Upper lobe of left lung (tissue), 6 donors: ENCODE data around the gene KLHL26. TPM values are rescaled to one million over a fixed set of nuclear protein-coding genes. Genes with fewer than 3 reads are reported as not detected.

Experiments used
- ATAC-seq, 2 donors: fragments of 200-7000 bp; cut with Tn5 transposase; one replicate each; pipeline ENCODE4 v1.9.1; 2022; ENCODE audit warnings: mild to moderate bottlenecking in 2 of 2, moderate library complexity in 2 of 2; ENCODE audit not compliant: low FRiP score in 2 of 2
- DNase-seq, 2 donors: peaks; one replicate each; pipeline ENCODE4 v3.0.0-alpha.2; 2019 to 2020
- H3K27ac ChIP-seq, 4 donors: fragments of 200-600 bp; sonication (generic); one replicate each; pipeline ENCODE4 v1.5.1; 2016 to 2019
- H3K27me3 ChIP-seq, 4 donors: fragments of 200-600 bp; sonication (generic); one replicate each; pipeline ENCODE4 v1.5.1; 2017 to 2019
- H3K36me3 ChIP-seq, 4 donors: fragments of 200-600 bp; sonication (generic); one replicate each; pipeline ENCODE4 v1.5.1; 2016 to 2019
- H3K4me1 ChIP-seq, 4 donors: fragments of 200-600 bp; sonication (generic); one replicate each; pipeline ENCODE4 v1.5.1; 2018 to 2019
- H3K4me3 ChIP-seq, 4 donors: fragments of 200-600 bp; sonication (generic); one replicate each; pipeline ENCODE4 v1.5.1; 2017 to 2019; ENCODE audit warnings: mild to moderate bottlenecking in 2 of 4, moderate library complexity in 1 of 4
- H3K9me3 ChIP-seq, 4 donors: fragments of 200-600 bp; sonication (generic); one replicate each; pipeline ENCODE4 v1.5.1; 2018 to 2019
- EP300 ChIP-seq, 4 donors: sonication (generic); formaldehyde crosslinking; IDR thresholded peaks; one replicate each; pipeline ENCODE4 v1.5.1; 2017; ENCODE audit warnings: antibody characterized with exemption in 4 of 4, control low read depth in 2 of 4
- POLR2A ChIP-seq, 4 donors: fragments of 450-650 bp; IDR thresholded peaks; one replicate each; pipeline ENCODE4 v1.5.1; 2016 to 2017; ENCODE audit warnings: antibody characterized with exemption in 4 of 4, mild to moderate bottlenecking in 2 of 4
- POLR2AphosphoS5 ChIP-seq, 2 donors: sonication (generic); formaldehyde crosslinking; IDR thresholded peaks; one replicate each; pipeline ENCODE4 v1.5.1; 2017; ENCODE audit warnings: antibody characterized with exemption in 2 of 2
- WGBS, 2 donors: methylation state at CpG; one replicate each; pipeline ENCODE4 v1.1.5; 2017 to 2018; 5-methylcytosine and 5-hydroxymethylcytosine counted together
- small RNA-seq, 4 donors: library from RNA; depleted of rRNA; stranded (forward); fragments of <200 nt; gene quantifications; one replicate each; pipeline ENCODE3, GENCODE V24; 2016
- total RNA-seq, 6 donors: library from RNA; depleted of rRNA in 4 of 6; stranded (reverse); fragments of >200 nt in 4 of 6; gene quantifications; one replicate each; pipeline versions ENCODE4 v1.1.0 to v1.2.1, GENCODE V29; 2016 to 2021
- TF ChIP-seq, protein P1 (sequence below), 6 experiments: fragments of 450-650 bp in 4 of 6; fragments of 200-600 bp in 2 of 6; sonication (generic) in 2 of 6; IDR thresholded peaks; one replicate each; pipeline ENCODE4 v1.5.1; 2016 to 2019; ENCODE audit warnings: antibody characterized with exemption in 6 of 6
- donor health status: DM: no; HTN: no; CAD: no; lungs with moderate emphysema.
- donor health status: DM: no; HTN: yes; CAD: no; lungs with severe emphysema.

KLHL26 gene
- total RNA-seq, 6 donors from 2014 or later, result 8.1 to 16.1 (median 12.1) TPM

DNA sequence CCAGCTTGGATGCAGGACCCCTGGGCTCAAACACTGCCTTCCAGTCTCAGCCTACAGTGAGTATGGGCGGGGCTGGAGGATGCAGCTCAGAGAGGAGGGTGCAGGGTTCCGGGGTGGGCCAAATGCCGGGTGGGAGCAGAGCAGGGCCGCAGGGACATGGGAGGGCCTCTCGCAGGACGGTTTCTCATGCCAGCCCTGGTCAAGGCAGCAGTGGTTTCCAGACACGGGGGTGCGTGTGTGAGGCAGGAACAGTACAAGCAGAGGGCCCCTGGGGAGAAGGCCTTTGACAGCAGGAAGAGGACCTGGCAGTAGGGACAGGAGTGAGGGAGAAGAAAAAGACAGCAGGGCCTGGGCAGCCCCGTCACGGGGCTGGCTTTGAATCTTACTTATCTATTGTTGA, 80.8 kb downstream of the KLHL26 start:
- H3K27me3 ChIP-seq, result no peaks in the 10 kb centered on the region
- H3K27ac ChIP-seq, result no peak overlapping the region
- ATAC-seq, result no peak
- H3K4me1 ChIP-seq, result peaks cover 0 to 4% (median 0%) of the 10 kb centered on the region in 4 donors
- no peak overlapping the region for H3K4me3 ChIP-seq
- no peaks in the 10 kb centered on the region for H3K9me3 ChIP-seq
- peaks cover 0 to 2% (median 0%) of the 10 kb centered on the region in 4 donors for H3K36me3 ChIP-seq
- 78 to 87% methylated on average over 9 to 10 of the region's 10 CpGs for WGBS, 2 donors
- TF ChIP-seq POLR2A (IDR thresholded peaks at IDR 0.05) (no peak), POLR2AphosphoS5 (IDR thresholded peaks at IDR 0.05) (no peak), EP300 (IDR thresholded peaks at IDR 0.05) (no peak)
- TF ChIP-seq, protein P1, sequence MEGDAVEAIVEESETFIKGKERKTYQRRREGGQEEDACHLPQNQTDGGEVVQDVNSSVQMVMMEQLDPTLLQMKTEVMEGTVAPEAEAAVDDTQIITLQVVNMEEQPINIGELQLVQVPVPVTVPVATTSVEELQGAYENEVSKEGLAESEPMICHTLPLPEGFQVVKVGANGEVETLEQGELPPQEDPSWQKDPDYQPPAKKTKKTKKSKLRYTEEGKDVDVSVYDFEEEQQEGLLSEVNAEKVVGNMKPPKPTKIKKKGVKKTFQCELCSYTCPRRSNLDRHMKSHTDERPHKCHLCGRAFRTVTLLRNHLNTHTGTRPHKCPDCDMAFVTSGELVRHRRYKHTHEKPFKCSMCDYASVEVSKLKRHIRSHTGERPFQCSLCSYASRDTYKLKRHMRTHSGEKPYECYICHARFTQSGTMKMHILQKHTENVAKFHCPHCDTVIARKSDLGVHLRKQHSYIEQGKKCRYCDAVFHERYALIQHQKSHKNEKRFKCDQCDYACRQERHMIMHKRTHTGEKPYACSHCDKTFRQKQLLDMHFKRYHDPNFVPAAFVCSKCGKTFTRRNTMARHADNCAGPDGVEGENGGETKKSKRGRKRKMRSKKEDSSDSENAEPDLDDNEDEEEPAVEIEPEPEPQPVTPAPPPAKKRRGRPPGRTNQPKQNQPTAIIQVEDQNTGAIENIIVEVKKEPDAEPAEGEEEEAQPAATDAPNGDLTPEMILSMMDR (IDR thresholded peaks at IDR 0.05), result no peak
- DNase-seq, result peak in 1 of 2 donors; percentile 50

DNA sequence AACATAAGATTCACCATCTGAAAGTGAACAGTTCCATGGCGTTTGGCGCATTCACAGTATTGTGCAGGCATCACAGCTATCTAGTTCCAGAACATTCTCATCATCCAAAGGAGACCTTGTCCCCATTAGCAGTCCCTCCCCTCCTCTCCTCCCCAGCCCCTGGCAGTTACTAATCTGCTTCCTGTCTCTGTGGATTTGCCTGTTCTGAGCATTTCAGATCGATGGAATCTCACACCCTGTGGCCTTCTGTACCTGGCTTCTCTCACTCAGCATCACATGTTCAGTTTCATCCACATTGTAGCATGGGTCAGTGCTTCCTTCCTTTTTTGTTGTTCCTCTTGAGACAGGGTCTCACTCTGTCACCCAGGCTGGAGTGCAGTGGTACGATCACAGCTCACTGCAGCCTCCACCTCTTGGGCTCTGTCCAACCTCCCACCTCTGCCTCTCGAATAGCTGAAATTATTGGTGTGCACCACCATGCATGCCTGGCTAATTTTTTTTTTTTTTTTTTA, 81.2 kb downstream of the KLHL26 start:
- Histone ChIP-seq H3K9me3 (no peaks in the 10 kb centered on the region), H3K27me3 (no peaks in the 10 kb centered on the region), H3K4me3 (no peak overlapping the region), H3K4me1 (peaks cover 0 to 4% (median 0%) of the 10 kb centered on the region in 4 donors), H3K27ac (no peak overlapping the region), H3K36me3 (peaks cover 0 to 5% (median 0%) of the 10 kb centered on the region in 4 donors)
- WGBS, 2 donors, result 78 to 83% methylated on average over 5 of the region's 5 CpGs
- ATAC-seq (no peak), DNase-seq (no peak)
- TF ChIP-seq POLR2A (IDR thresholded peaks at IDR 0.05), result no peak
- no peak for TF ChIP-seq POLR2AphosphoS5 (IDR thresholded peaks at IDR 0.05)

DNA sequence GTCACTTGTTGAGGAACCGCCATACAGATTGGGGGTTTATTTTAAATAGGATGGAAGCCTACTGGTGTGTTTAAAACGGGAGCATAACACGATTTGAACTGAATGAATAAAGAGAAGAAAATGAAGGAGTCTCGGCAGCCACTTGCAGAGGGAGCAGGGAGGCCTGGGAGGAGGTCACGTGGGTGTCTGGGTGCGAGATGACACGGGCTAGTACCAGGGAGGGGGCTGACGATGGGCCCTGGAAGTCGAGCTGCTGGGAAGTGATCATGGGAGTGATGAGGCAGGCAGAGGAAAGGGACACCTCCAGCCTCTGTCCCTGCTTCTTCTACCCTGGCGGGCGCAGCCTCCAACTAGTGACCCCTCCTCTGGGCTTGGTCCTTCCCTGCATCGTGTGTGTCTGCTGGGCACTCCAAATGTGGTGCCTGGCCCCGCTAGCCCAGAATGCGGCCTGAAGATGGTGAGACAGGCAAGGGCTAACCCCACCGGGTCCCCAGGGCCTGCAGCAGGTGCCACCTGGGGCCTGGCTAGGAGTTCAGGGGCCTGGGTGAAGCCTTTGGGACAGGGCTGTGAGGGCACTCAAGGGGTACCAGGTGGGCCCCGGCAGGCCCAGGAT, 82.1 kb downstream of the KLHL26 start:
- Histone ChIP-seq H3K27me3 (no peaks in the 10 kb centered on the region), H3K36me3 (peaks cover 0 to 5% (median 0%) of the 10 kb centered on the region in 4 donors), H3K4me3 (no peak overlapping the region), H3K9me3 (no peaks in the 10 kb centered on the region), H3K4me1 (peaks cover 0 to 4% (median 0%) of the 10 kb centered on the region in 4 donors), H3K27ac (no peak overlapping the region)
- ATAC-seq (no peak), DNase-seq (peak in 1 of 2 donors; percentile 63)
- 85 to 86% methylated on average over 13 to 16 of the region's 16 CpGs for WGBS, 2 donors
- TF ChIP-seq EP300 (IDR thresholded peaks at IDR 0.05) (no peak), POLR2AphosphoS5 (IDR thresholded peaks at IDR 0.05) (no peak), POLR2A (IDR thresholded peaks at IDR 0.05) (no peak)
- TF ChIP-seq, protein P1 (IDR thresholded peaks at IDR 0.05), result no peak

DNA sequence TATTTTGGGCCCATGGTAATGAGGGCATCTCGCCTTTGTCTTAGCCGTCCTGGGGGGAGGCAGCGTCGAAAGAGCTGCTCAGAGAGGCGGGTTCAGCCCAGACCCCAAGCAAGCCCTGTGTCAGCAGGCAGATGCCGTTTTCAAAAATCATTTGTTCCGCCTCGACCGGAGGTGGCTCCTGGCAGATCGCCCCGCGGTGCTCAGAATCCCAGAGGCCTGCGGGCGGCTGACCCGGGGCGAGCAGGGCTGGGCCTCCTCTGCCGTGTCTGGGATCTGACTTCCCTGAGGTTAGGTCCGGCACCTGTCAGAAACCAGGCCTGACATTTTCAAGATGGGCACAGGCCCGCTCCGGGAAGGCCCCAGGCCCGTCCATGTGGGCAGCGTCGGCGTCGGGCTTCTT, 82.7 kb downstream of the KLHL26 start:
- TF ChIP-seq, protein P1 (IDR thresholded peaks at IDR 0.05), result no peak
- TF ChIP-seq POLR2A (IDR thresholded peaks at IDR 0.05) (no peak), POLR2AphosphoS5 (IDR thresholded peaks at IDR 0.05) (no peak), EP300 (IDR thresholded peaks at IDR 0.05) (no peak)
- Histone ChIP-seq H3K36me3 (peaks cover 0 to 5% (median 0%) of the 10 kb centered on the region in 4 donors), H3K4me3 (no peak overlapping the region), H3K9me3 (no peaks in the 10 kb centered on the region), H3K27ac (no peak overlapping the region), H3K4me1 (peaks cover 0 to 4% (median 0%) of the 10 kb centered on the region in 4 donors), H3K27me3 (no peaks in the 10 kb centered on the region)
- DNase-seq (peak in 1 of 2 donors; percentile 75), ATAC-seq (no peak)
- WGBS, 2 donors, result 85 to 89% methylated on average over 6 to 25 of the region's 25 CpGs

Small RNA genes within 50 kb of the gene (small RNA-seq; reads per million reads assigned to genes)
- gene RN7SL155P, result 0 reads per million in 4 donors

Other genes with a start within 250 kb of the KLHL26 start
- 10 to 100 TPM in 4 of 6 donors, 1 to 10 TPM in 2; 4.0 to 49.4 (median 24.0) TPM for gene LRRC25, start 239.4 kb upstream of the KLHL26 start, total RNA-seq
- gene SSBP4, start 217.6 kb upstream of the KLHL26 start, total RNA-seq, result 100 to 1,000 TPM in 1 of 6 donors, 10 to 100 TPM in 5; 52.0 to 157 (median 84.1) TPM
- gene ISYNA1, start 198.9 kb upstream of the KLHL26 start, total RNA-seq, result 10 to 100 TPM; 14.5 to 55.5 (median 20.0) TPM
- 10 to 100 TPM; 19.8 to 66.0 (median 22.4) TPM for gene ELL, start 115.0 kb upstream of the KLHL26 start, total RNA-seq
- 100 to 1,000 TPM; 242 to 450 (median 284) TPM for gene FKBP8, start 93.5 kb upstream of the KLHL26 start, total RNA-seq
- gene KXD1, start 79.2 kb upstream of the KLHL26 start, total RNA-seq, result 100 to 1,000 TPM in 3 of 6 donors, 10 to 100 TPM in 3; 69.6 to 333 (median 103) TPM
- gene UBA52, start 65.2 kb upstream of the KLHL26 start, total RNA-seq, result 100 to 1,000 TPM; 127 to 988 (median 458) TPM
- 100 to 1,000 TPM in 1 of 6 donors, 10 to 100 TPM in 5; 83.6 to 114 (median 91.6) TPM for gene REX1BD, start 48.2 kb upstream of the KLHL26 start, total RNA-seq
- gene CRLF1, start 30.2 kb upstream of the KLHL26 start, total RNA-seq, result 10 to 100 TPM; 15.0 to 54.8 (median 20.0) TPM
- gene TMEM59L, start 24.2 kb upstream of the KLHL26 start, total RNA-seq, result 1 to 10 TPM in 2 of 6 donors, under 1 TPM in 2, not detected in 2; 0.30 to 2.8 (median 1.0) TPM
- 10 to 100 TPM in 4 of 6 donors, 1 to 10 TPM in 2; 5.9 to 27.2 (median 15.6) TPM for gene CRTC1, start 46.7 kb downstream of the KLHL26 start, total RNA-seq
- gene COMP, start 154.3 kb downstream of the KLHL26 start, total RNA-seq, result 1 to 10 TPM in 4 of 6 donors, not detected in 2; 1.8 to 8.5 (median 4.3) TPM
- gene UPF1, start 194.9 kb downstream of the KLHL26 start, total RNA-seq, result 100 to 1,000 TPM in 2 of 6 donors, 10 to 100 TPM in 4; 68.9 to 157 (median 86.3) TPM